HCT116 (cell line): ENCODE results near the gene TTC38. TPM values are rescaled to one million over a fixed set of nuclear protein-coding genes. Genes with fewer than 3 reads are reported as not detected.

Source experiments
- ATAC-seq: fragments of 200-7000 bp; cut with Tn5 transposase; 2 replicates; pipeline ENCODE4 v1.9.1; 2020; ENCODE audit warnings: mild to moderate bottlenecking, moderate library complexity
- BruUV-seq: library from RNA; stranded (reverse); fragments of 400-500 nt; replicated peaks from 2 replicates; lab custom pipeline; 2021; lab: Mats Ljungman, UMichigan
- CTCF ChIA-PET: fragments of 300-600 bp; sonication (Branson Sonifier 250); formaldehyde crosslinking; loops from one replicate; lab custom pipeline; 2021; ENCODE audit warnings: antibody characterized with exemption; lab: Charles Lee
- POLR2A ChIA-PET: fragments of 300-600, 350-600 bp; sonication (Branson Sonifier 250); formaldehyde crosslinking; loops from one replicate; lab custom pipeline; 2021; ENCODE audit warnings: antibody characterized with exemption; lab: Charles Lee
- RAD21 ChIA-PET, 2 experiments: fragments of 300-600 bp; sonication (Branson Sonifier 250); formaldehyde crosslinking; loops; one replicate each; lab custom pipeline; 2023; ENCODE audit warnings: low total read pairs in 2 of 2; ENCODE audit not compliant: uncharacterized antibody in 2 of 2, unreplicated experiment in 2 of 2, low non-redundant PET in 1 of 2; lab: Charles Lee
- DNase-seq: peaks from one replicate; pipeline ENCODE4 v3.0.0-alpha.2; 2010; ENCODE audit warnings: low read depth, low spot score
- H2AFZ ChIP-seq: fragments of 200-600 bp; shearing (Covaris generic), sonication (generic); 2 replicates; pipeline ENCODE4 v1.6.1; 2017; ENCODE audit warnings: low read depth, mixed run types, mixed read lengths, antibody characterized with exemption, low read length; ENCODE audit not compliant: poor library complexity, severe bottlenecking
- H3K27ac ChIP-seq: 2 replicates; pipeline ENCODE4 v1.5.1; 2012; ENCODE audit warnings: low read depth, low read length
- H3K27me3 ChIP-seq: fragments of 200-600 bp; sonication (generic); 2 replicates; pipeline ENCODE4 v1.6.1; 2016; ENCODE audit warnings: mixed run types, low read length, mixed read lengths; ENCODE audit not compliant: insufficient read depth
- H3K36me3 ChIP-seq, 2 experiments: fragments of 200-500 bp in 1 of 2; fragments of 200-600 bp in 1 of 2; sonication (Bioruptor generic) in 1 of 2; sonication (generic) in 1 of 2; 2 replicates each; pipeline versions ENCODE4 v1.5.1 to v1.6.1; 2014 to 2016; ENCODE audit warnings: low read length in 2 of 2, inconsistent platforms in 1 of 2, mixed read lengths in 1 of 2, mixed run types in 1 of 2; ENCODE audit not compliant: insufficient read depth in 2 of 2, control insufficient read depth in 1 of 2
- H3K4me1 ChIP-seq, 2 experiments: fragments of 200-600 bp in 1 of 2; sonication (generic) in 1 of 2; 2 replicates each; pipeline versions ENCODE4 v1.5.1 to v1.6.1; 2012 to 2017; ENCODE audit warnings: low read length in 2 of 2, inconsistent platforms in 1 of 2, mild to moderate bottlenecking in 1 of 2, mixed read lengths in 1 of 2, mixed run types in 1 of 2, moderate library complexity in 1 of 2; ENCODE audit not compliant: insufficient read depth in 2 of 2, control insufficient read depth in 1 of 2
- H3K4me2 ChIP-seq: fragments of 200-600 bp; sonication (generic); 2 replicates; pipeline ENCODE4 v1.6.1; 2017; ENCODE audit warnings: mixed run types, low read length, mixed read lengths
- H3K4me3 ChIP-seq, 2 experiments: fragments of 200-600 bp in 1 of 2; sonication (generic) in 1 of 2; replicated peaks in 1 of 2; 2 replicates each; pipeline ENCODE4 v1.5.1; 2011 to 2016; ENCODE audit warnings: low read length in 2 of 2, control low read depth in 1 of 2, low read depth in 1 of 2, mild to moderate bottlenecking in 1 of 2, mixed read lengths in 1 of 2, mixed run types in 1 of 2
- H3K79me2 ChIP-seq: fragments of 200-600 bp; sonication (generic); 2 replicates; pipeline ENCODE4 v1.6.1; 2017; ENCODE audit warnings: mild to moderate bottlenecking, mixed run types, low read length, moderate library complexity, mixed read lengths; ENCODE audit not compliant: insufficient read depth
- H3K9ac ChIP-seq: fragments of 200-600 bp; sonication (generic); 2 replicates; pipeline ENCODE4 v1.6.1; 2016; ENCODE audit warnings: low read length, mixed read lengths
- H3K9me2 ChIP-seq: fragments of 200-600 bp; sonication (generic), shearing (Covaris generic); 2 replicates; pipeline ENCODE4 v1.6.1; 2017; ENCODE audit warnings: mixed run types, mild to moderate bottlenecking, moderate library complexity; ENCODE audit not compliant: insufficient read depth
- H3K9me3 ChIP-seq, 2 experiments: fragments of 200-500 bp in 1 of 2; fragments of 200-600 bp in 1 of 2; sonication (Bioruptor generic) in 1 of 2; sonication (generic) in 1 of 2; 2 replicates each; pipeline ENCODE4 v1.6.1; 2014 to 2017; ENCODE audit warnings: low read length in 2 of 2, mixed read lengths in 2 of 2, inconsistent platforms in 1 of 2, low read depth in 1 of 2, mild to moderate bottlenecking in 1 of 2, mixed run types in 1 of 2, moderate library complexity in 1 of 2; ENCODE audit not compliant: control insufficient read depth in 1 of 2, insufficient read depth in 1 of 2
- H4K20me1 ChIP-seq: fragments of 200-600 bp; sonication (generic), shearing (Covaris generic); 2 replicates; pipeline ENCODE4 v1.6.1; 2017; ENCODE audit warnings: mixed run types, mild to moderate bottlenecking, moderate library complexity; ENCODE audit not compliant: insufficient read depth
- ATF3 ChIP-seq: IDR thresholded peaks from 2 replicates; pipeline ENCODE4 v1.6.1; 2012
- CTCF ChIP-seq, 3 experiments: fragments of 200-600 bp in 1 of 3; sonication (generic) in 1 of 3; IDR thresholded peaks in 2 of 3; conservative IDR thresholded peaks in 1 of 3; 2 replicates each; pipeline ENCODE4 v1.5.1; 2012 to 2017; ENCODE audit warnings: low read depth in 2 of 3, low read length in 2 of 3, antibody characterized with exemption in 1 of 3, borderline replicate concordance in 1 of 3, control low read depth in 1 of 3, mild to moderate bottlenecking in 1 of 3, mixed read lengths in 1 of 3, mixed run types in 1 of 3, moderate library complexity in 1 of 3; ENCODE audit not compliant: insufficient read depth in 1 of 3
- ELF1 ChIP-seq: IDR thresholded peaks from 2 replicates; pipeline ENCODE4 v1.6.1; 2012; ENCODE audit warnings: low read depth, borderline replicate concordance
- EZH2 ChIP-seq: fragments of 200-600 bp; sonication (generic); IDR thresholded peaks from 2 replicates; pipeline ENCODE4 v1.6.1; 2017; ENCODE audit warnings: antibody characterized with exemption, mixed run types
- EZH2phosphoT487 ChIP-seq: fragments of 200-600 bp; IDR thresholded peaks from 2 replicates; pipeline ENCODE4 v1.6.1; 2018; ENCODE audit warnings: antibody characterized with exemption, borderline replicate concordance
- FOSL1 ChIP-seq: IDR thresholded peaks from 2 replicates; pipeline ENCODE4 v1.6.1; 2012; ENCODE audit warnings: low read depth
- POLR2A ChIP-seq: IDR thresholded peaks from 2 replicates; pipeline ENCODE4 v1.7.0; 2011; ENCODE audit warnings: borderline replicate concordance; ENCODE audit not compliant: insufficient read depth, insufficient read length; ENCODE audit errors: extremely low read depth
- POLR2AphosphoS5 ChIP-seq: IDR thresholded peaks from 2 replicates; pipeline ENCODE4 v1.6.1; 2011; ENCODE audit warnings: mild to moderate bottlenecking, low read depth, low read length, moderate library complexity
- RAD21 ChIP-seq: IDR thresholded peaks from 2 replicates; pipeline ENCODE4 v1.6.1; 2012; ENCODE audit warnings: low read depth, mild to moderate bottlenecking
- SIN3A ChIP-seq: IDR thresholded peaks from 2 replicates; pipeline ENCODE4 v1.6.1; 2012; ENCODE audit warnings: low read depth
- SP1 ChIP-seq: IDR thresholded peaks from 2 replicates; pipeline ENCODE4 v1.6.1; 2012; ENCODE audit warnings: low read depth
- SRF ChIP-seq: IDR thresholded peaks from 2 replicates; pipeline ENCODE4 v1.6.1; 2012; ENCODE audit warnings: low read depth
- YY1 ChIP-seq: IDR thresholded peaks from 2 replicates; pipeline ENCODE4 v1.6.1; 2011; ENCODE audit warnings: low read length, low read depth, moderate library complexity, mild to moderate bottlenecking; ENCODE audit not compliant: insufficient replicate concordance; ENCODE audit errors: extremely low read depth
- ZBTB33 ChIP-seq: IDR thresholded peaks from 2 replicates; pipeline ENCODE4 v1.6.1; 2011; ENCODE audit warnings: mild to moderate bottlenecking, low read length, moderate library complexity; ENCODE audit not compliant: insufficient replicate concordance; ENCODE audit errors: extremely low read depth
- ZFX ChIP-seq: fragments of 450-650 bp; IDR thresholded peaks from 2 replicates; pipeline ENCODE4 v1.6.1; 2017
- ZNF274 ChIP-seq: fragments of 200-500 bp; sonication (Bioruptor generic); IDR thresholded peaks from 2 replicates; pipeline ENCODE4 v1.6.1; 2014; ENCODE audit warnings: mild to moderate bottlenecking, low read depth, low read length, inconsistent platforms
- intact Hi-C: fragments of 100-400 bp; cut with micrococcal nuclease; formaldehyde crosslinking; loops from 2 replicates; pipeline ENCODE4 v1.10.0; 2022
- total RNA-seq: library from RNA; stranded (reverse); gene quantifications from one replicate; pipeline ENCODE4 v1.2.1, GENCODE V29; 2021; ENCODE audit not compliant: unreplicated experiment

Gene TTC38
- total RNA-seq, 1 experiment from 2014 or later = 22.9 TPM

GRCh38 chr22:46242076-46242475 is 25.7 kb upstream of the TTC38 start:
- Histone ChIP-seq H3K9me2 (no peaks in the 10 kb centered on the region), H3K27ac (no peak overlapping the region), H2AFZ (no peak overlapping the region), H3K36me3 (0 out of 4 replicates have a peak, but pooled peaks cover 0 to 2% of the 10 kb centered on the region in 2 experiments), H3K4me1 (no peaks in the 10 kb centered on the region), H3K79me2 (no peaks in the 10 kb centered on the region), H4K20me1 (no peaks in the 10 kb centered on the region), H3K4me2 (no peak overlapping the region), H3K4me3 (no peak overlapping the region), H3K9me3 (no peaks in the 10 kb centered on the region), H3K9ac (no peak overlapping the region), H3K27me3 (no peaks in the 10 kb centered on the region)
- TF ChIP-seq SP1 = no peak
- TF ChIP-seq EZH2phosphoT487 = no peak
- TF ChIP-seq SRF = no peak
- TF ChIP-seq FOSL1 = no peak
- no peak for TF ChIP-seq RAD21
- TF ChIP-seq ZNF274 = no peak
- TF ChIP-seq CTCF (IDR thresholded peaks at IDR 0.05 in 2 of 3, conservative IDR thresholded peaks at IDR 0.05 in 1 of 3; ENCODE audit: borderline replicate concordance in 1 of 3, insufficient read depth in 1 of 3, low read depth in 2 of 3, low read length in 2 of 3) = no peak
- TF ChIP-seq ZBTB33 = no peak
- TF ChIP-seq ELF1 = no peak
- TF ChIP-seq POLR2A = no peak
- no peak for TF ChIP-seq YY1
- TF ChIP-seq ZFX = no peak
- TF ChIP-seq SIN3A = no peak
- no peak for TF ChIP-seq ATF3
- no peak for TF ChIP-seq EZH2
- no peak for TF ChIP-seq POLR2AphosphoS5
- POLR2A ChIA-PET = no interaction called here
- CTCF ChIA-PET = no interaction called here
- DNase-seq = no peak
- RAD21 ChIA-PET = no interaction called here
- intact Hi-C loops = loop anchor here (10.0 kb wide), 1 partner anchor 87 kb away; the partner anchor contains the start of gene PPARA
- no TSS peak for BruUV-seq
- ATAC-seq = no peak
